GM10266 (cell line): ENCODE results near the gene CCDC102B.

ENCODE experiments used
- DNase-seq: peaks from one replicate; pipeline ENCODE4 v3.0.0; 2012; ENCODE audit errors: extremely low spot score
- CTCF ChIP-seq: IDR thresholded peaks from 2 replicates; pipeline ENCODE4 v1.5.1; 2012; ENCODE audit warnings: mild to moderate bottlenecking, low read depth; ENCODE audit not compliant: control insufficient read depth, insufficient read depth; ENCODE audit errors: missing control alignments

Gene CCDC102B

GRCh38 chr18:68822926-68823325 lies 25.0 kb downstream of the CCDC102B start:
- no peak for TF ChIP-seq CTCF
- DNase-seq, result no peak

GRCh38 chr18:68826121-68826520 lies 28.2 kb downstream of the CCDC102B start:
- no peak for DNase-seq
- no peak for TF ChIP-seq CTCF

DNA sequence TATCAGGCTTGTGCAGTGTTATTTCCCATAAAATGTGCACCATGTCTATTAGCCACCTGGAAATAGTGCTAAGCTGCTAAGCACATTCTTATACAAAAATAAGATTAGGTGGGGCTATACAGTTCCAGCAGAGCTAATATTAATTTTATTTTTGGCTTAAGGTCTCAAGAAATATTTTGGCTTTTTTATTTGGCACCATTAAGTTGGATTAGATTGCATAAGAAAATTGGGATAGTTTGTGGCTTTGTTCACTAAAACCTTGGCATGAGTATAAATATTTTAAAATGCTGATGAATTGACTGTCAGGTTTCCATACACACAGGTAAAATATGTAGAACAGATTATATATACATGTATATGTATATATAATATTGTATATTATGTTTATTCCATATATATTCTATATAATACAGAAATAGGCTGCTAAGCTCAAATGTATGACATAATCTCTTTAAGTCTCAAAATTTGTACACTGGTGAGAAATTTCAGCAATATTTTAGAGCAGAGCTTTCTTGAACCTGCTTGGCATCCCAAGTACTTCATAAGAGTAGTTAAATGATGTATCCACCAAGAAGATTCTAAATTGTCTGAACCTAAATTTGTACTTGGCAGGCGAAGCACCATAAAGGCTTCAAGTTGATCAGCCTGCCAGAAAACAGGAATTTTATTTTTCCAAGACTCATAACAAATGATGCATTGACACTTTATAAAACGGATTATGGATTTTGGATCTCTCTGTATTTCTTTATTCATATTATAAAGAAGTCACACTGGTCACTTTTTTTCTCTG lies 32.6 kb downstream of the CCDC102B start:
- TF ChIP-seq CTCF, result no peak
- no peak for DNase-seq

GRCh38 chr18:68833756-68834155 lies 35.9 kb downstream of the CCDC102B start:
- DNase-seq, result no peak
- no peak for TF ChIP-seq CTCF

DNA sequence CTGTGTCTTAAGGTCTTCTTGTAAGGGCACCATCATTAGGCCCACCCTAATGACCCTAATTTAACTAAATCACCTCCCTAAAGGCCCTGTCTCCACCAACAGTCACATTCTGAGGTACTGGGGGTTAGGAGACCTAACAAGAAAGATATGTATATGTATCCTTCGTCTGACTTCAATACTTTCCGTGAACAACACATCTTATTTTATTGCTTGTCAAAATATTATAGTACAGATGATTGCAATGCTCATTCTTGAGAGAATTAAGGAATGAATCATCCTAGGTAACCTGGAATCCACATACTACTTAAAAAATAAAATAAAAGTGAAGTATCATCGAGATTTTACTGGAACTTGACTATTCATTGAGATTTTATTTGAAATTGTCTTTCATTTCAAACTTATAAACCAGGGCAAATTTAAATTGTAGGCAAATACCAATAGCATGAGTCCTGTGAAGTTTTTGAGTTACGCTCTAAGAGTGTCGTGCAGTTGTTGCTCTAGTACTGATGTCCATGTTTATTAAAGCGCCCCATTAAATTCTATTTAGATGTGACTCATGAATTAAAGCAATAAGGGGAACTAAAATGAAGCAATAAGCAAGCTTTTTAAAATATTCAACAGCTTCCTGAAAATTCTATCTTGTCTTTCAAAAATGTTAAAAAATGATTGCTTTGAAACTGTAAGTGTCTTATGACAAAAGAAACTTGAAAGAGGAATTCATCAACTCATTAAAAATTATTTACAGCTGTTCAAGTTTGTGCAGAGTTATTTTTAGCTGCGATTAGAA lies 40.0 kb downstream of the CCDC102B start:
- TF ChIP-seq CTCF, result no peak
- DNase-seq, result no peak

GRCh38 chr18:68839701-68840100 lies 41.8 kb downstream of the CCDC102B start:
- no peak for DNase-seq
- TF ChIP-seq CTCF, result no peak
